HG03520 (cell line): ENCODE data around the gene LAMA1.

Experiments used
- ATAC-seq: cut with Tn5 transposase; IDR thresholded peaks from one replicate; pipeline ENCODE4 v1.9.1; 2021; ENCODE audit warnings: mild to moderate bottlenecking, moderate library complexity; ENCODE audit not compliant: unreplicated experiment

Gene LAMA1

DNA sequence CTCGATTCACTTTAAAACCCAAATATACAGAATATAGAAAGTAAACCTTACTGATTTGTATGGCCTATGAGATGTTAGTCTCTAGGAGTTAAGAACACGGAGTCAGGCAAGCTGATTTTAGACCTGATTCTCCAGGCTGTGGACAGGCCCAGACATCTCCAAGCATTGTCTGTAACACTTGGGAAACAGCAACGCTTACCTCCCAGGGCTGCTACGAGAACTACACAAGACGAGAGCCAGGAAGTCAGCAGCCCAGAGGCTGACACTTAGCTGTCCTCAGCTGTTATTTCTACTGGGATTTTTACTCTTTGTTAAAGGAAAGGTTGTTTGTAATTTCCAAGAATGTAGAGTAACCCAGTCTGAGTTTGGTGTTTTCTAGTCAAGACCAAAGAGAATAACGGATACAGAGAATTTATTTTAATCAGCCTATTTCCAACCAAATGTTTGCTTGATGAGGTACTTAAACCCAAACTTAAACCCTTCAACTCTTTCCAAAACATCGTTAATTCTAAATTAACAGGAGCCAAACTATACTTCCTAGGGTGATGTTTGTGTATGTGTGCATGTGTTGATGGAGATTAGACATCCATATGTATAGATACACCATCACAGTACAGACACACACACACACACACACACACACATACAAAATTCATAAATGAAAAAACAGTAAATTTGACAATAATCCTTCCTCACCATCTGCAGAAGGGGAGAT, 123.4 kb downstream of the LAMA1 start:
- no peak for ATAC-seq

DNA sequence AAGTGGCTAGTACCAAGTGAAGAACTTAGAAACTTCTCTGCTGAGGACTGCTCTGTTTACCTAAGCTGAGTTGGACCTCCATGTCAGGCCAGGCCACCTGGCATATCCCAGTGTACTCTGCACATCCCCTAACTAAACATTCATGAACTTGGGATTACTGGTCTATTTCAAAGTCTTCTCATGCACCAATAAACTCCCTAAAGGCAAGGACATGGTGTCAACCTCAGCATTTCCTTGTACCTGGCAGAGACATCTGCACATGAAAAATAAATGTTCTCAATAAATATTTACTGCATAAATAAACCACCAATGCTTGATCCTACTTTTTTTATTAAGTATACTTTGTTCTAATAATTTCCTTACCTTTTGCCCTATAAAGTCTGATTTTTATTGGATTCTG, 124.8 kb downstream of the LAMA1 start:
- no peak for ATAC-seq

DNA sequence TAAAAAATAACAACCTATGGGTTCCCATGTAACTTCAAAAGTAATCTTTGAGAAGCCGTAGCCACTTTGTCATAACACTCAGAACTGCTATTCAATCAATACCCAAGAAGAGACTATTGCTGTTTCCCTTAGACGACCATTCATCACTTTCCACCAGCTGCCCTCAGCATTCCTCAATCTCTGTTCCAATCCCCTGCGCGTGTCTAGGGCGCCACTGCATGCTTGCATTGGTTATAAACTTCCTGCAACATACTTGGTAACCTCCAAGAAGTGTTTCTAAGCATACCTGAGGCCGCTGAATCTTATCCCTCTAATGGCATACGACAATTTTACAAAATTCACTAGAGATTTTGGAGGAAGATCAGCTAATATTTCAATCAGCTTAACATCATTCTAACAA, 134.2 kb downstream of the LAMA1 start:
- ATAC-seq = no peak

DNA sequence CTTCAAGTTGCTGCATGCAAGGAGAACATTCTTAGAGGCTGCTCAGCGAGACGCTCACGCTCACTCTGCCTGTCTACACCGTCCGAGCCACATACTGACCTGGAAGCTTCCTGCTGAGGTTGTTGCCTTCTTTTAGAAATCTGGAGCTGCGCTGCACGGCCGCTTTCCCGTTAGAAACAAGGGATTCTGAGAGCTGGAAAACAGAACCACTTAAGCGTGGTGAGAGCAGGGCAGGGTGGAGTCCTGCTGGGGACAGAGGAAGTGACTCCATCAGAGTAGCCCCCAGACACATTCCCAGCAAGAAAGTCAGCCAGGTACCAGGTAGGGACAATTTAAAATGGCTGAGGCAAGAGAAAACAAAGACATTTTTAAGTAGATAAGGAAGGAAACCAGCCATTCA, 135.2 kb downstream of the LAMA1 start:
- ATAC-seq = no peak

DNA sequence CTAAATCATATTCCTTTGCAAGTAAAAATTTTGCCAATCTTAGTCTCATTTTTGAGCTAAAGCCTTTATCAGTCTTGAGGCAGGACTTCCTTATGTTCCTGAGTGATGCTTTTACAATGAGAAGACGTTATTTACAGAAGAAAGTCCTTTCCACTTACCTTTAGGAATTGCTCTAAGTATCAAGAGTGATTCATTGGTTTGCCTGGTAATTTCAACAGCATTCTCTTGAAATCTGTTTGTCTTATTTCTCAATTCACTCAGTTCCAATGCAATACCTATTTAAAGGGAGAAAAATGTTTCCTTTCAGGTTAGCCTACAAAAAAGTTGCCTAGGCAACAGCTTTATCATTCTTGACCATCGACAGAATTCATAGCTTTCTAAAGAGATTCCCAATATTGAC, 137.2 kb downstream of the LAMA1 start:
- no peak for ATAC-seq

DNA sequence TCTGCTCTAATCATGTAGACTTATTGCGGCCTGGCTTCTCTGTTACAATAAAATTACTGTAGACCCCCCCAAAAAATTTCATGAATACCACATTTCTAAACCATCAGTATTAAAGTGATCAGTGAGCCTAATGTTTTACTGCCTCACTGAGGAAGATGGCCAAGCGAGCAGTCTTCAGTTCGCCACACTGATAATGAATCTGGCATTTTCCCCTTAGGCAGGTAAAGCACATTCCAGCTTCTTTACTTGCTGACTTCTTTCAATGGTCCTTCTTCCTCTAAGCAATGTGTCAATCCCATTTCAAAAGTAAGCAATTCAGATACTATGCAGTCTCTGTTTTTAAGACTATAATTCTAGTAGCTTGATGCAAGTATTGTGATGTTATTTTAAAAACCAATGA, 137.6 kb downstream of the LAMA1 start:
- no peak for ATAC-seq

DNA sequence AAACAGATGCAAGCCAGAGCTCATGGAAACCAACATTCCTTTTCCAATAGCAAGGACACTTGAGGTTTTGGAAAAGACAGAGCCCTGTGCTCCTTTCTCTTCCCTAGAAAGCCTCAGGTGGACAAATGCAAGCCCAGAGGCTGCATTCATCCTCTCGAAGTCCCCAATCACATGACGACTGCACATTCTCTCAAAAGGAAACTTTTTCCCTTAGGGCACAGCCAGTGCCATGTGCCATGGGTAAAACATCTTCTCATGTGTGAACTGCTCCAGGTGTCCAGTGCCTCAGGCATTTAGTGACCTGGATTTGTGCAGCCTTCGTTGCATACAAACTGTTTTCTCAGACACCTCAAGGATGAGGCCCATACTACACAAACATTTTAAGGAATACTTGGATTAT, 140.7 kb downstream of the LAMA1 start:
- no peak for ATAC-seq

DNA sequence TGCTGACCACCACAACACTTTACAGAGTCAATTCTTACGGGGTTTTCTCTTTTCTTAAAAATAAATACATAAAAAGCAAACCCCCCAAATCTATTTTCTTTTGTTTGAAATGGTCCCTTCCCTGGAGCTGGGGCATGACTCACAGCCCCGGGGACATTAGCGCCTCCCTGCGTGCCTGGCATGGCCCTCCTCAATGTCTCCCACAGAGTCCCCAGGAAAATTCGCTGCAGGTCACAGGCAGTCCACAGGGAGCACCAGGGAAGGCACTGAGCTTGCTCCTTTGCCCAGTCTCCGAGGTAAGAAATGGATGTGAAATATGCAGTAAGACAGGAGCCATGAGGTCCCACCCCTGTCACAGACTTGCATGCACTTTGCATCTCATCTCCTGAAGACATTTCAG, 142.5 kb downstream of the LAMA1 start:
- no peak for ATAC-seq

DNA sequence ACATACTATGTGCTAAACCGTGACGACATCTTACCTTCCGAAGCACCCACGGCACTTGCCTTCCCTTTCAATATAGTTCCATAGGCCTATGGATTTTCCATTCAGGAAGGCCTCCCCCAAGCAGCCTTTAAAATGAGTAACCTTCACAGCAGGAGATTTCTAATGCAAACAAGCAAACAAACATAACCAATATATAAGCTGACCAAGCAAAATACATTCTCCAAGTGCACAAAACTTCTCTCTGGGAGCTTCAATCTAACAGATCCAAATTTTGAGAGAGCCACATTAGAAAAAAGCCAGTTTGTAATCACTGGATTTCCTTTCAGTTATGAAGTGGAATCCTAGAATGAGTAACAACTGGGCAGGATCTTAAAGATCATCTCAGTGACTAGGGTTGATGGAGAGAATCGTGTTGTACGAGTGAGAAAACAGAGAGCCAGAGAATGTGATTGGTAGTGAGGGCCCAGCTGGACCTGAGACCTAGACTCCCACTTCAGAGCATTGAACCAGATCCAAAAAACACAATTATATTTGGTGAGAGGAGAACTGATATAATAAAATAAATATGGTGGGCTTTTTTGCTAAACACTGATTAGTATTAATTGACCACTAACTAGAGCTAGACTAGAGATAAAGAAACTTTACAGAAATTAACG, 145.6 kb downstream of the LAMA1 start:
- ATAC-seq = no peak

DNA sequence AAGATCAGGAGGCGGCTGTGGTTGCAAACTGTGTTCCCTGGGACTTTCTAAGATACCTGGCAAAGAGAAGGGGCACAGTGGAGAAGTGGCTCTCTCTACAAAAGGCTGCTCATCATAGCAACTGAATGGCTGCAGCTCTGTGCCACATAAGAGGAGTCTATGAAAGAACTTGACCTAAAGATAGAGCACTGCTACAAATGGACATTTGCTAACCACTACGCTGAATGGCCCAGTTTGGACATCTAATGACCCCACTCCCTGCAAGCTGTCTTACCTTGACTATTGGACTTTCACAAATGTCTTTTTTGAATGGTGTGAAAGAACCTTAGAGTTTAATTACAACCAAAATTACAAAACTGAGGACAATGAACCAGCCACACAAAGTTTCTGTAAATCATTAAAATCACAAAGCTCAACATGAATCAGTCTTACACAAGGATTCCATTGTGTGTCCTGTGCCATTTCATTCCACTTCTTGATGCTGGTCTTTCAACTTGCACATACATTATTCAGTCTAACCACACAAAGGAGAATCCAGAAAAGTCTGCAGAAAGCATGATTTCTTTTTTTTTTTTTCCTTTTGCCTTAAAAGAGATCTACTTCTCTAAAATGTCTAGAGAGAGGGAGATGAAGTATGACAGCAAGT, 154.0 kb downstream of the LAMA1 start:
- no peak for ATAC-seq

DNA sequence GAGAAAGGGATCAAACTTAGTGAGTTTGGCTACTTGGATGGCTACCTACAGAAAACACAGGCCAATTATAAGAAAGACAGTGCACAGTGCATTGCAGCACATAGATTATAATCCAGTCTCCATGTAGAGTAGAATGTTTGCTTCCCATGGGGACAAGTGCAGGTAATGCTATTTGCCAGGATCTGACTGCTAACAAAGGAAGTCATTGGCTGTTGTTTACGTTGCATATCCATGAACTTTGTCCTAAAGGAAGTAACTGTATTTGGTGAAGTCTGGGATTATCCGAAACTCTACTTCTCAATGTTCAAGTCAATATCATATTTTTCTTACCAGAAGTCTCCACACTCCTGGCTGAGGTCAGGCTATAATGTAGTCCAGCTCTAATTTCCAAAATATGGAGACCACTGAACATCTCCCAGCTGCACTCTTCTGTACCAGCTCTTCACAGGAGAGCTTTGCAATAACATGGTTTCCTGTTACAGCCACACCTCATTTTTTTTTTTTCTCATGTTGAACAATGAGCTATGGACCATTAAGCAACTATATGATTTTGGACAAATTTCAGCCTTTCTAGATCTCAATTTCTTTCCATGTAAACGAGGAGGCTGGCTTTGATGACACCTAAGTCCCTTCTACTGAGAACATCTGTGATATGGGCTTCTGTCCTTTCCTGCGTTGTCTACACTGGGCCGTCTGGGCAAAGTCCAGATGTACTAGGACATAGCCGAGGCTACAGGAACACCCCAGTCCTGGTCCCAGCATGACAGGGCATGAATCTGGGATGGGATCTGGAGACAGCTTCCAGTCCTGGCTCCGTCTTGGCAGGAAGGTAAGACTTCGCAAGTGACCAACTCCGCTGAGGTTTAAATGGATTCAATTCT, 154.8 kb downstream of the LAMA1 start:
- no peak for ATAC-seq

DNA sequence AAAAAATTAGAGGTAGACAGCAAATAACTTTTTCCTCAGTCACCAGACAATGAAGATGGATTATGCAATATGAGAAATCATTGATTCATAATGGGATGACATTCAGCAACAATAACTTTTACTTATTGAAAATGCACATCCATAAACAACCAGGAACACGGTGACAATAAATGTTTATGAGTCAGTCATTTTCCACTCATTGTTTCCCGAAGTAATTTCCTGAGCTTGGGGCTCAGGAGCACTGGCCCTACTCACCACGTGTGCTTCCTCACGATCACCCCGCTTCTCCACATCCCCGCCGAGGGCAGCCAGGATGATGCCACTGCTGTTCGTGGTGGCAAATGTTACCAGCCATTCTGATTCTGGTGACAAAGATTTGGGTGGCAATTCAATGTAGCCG, 156.3 kb downstream of the LAMA1 start:
- no peak for ATAC-seq

DNA sequence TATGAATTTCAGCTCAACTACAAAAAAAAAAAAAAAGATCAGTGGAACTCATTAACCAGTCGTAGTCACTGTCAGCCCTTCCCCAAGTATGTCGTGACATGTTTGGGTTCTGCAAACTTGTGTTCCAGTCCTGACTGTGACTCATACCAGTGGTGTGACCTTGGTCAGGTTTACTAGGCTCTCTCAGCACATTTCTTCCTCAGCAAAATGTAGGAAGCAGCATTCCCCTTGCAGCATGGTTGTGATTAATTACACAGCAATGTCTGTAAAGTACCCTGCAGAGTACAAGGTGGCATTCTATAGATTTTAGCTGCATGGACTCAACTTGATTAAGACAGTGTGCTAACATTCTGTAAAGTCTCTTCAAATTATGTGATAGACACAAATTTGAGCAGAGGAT, 156.9 kb downstream of the LAMA1 start:
- no peak for ATAC-seq

DNA sequence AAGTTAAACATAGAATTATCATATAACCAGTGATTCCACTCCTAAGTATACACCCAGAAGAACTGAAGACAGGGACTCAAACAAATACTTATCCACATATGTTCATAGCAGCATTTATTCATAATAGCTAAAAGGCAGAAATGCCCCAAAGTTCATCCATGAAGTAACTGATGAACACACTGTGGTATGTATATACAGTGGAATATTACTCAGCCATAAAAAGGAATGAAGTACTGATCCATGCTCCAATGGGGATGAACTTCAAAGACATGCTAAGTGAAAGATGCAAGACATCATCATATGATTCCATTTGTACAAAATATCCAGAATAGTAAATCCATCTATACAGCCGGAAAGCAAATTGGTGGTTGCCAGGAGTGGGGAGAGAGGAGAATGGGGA, 157.5 kb downstream of the LAMA1 start:
- ATAC-seq = no peak

DNA sequence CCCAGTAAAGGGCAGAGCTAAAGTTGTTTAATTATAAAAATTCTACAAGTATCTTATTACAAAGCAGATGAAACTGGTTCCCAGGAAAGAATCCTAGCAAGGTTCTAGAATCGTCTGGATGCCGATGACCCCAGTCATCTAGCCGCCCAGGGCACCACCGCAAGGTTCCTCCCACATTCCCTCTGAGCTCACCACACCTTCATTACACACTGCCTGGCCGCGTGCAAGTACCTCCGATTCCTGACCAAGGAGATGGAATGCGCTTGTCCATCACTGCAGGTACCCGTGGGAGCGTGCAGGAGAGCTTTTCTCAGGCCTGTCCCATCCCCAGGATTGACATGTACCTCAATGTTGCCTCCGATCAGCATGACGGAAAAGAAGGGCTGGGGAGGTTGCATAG, 158.5 kb downstream of the LAMA1 start:
- ATAC-seq = no peak

DNA sequence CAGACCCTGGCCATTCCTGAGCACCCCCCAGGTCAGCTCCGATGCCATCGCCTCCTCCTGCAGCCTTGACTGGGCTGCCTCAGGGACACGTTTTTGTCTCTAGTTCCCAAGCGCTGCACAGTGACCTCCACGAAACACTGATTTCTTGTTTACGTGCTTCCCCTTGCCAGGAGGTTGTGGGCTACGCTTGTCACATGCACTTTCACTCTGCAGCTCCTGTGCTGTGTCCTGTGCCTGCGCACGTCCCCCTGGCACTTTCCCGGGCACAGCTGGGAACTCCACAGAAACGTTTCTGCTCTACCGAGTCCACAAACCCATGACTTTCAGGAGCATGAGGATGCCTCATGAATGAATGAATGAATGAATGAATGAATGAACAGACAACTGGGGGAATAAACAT, 160.6 kb downstream of the LAMA1 start:
- no peak for ATAC-seq

DNA sequence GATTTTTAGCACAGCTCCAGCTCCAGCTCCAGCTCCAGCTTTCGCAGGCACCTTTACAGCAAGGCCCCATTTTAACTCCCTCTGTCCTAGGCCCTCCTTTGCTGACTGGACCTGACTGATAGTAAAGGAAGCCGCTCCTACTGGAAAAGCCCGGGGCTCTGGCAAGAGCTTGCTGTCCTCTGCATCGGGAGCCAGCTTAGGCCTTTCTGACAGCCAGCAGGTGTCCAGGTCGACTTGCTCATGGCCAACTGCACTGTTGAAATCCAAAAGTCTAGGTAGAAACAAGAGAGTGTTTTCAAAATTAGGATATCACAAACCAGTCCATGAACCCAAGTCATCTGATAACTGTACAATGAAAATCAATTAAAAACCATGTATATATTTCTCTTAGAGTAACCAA, 161.1 kb downstream of the LAMA1 start:
- no peak for ATAC-seq

DNA sequence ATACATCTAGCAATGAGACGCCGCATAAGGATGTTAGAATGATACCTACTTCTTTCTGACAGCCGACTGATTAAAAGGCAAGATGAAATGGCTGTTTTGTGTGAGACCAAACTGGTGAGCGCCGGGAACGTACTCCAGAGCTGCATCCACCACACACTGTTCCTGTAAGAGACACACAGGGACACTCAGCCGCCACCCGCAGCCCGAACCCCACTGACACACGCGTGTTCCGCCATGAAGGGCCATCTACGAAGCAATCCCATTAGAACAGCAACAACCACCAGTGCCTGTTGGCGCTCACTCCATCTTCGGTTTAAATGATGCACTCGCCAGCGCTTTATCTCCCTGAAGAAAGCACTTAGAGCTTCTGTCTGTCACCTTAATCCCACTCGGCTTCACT, 162.3 kb downstream of the LAMA1 start:
- no peak for ATAC-seq

DNA sequence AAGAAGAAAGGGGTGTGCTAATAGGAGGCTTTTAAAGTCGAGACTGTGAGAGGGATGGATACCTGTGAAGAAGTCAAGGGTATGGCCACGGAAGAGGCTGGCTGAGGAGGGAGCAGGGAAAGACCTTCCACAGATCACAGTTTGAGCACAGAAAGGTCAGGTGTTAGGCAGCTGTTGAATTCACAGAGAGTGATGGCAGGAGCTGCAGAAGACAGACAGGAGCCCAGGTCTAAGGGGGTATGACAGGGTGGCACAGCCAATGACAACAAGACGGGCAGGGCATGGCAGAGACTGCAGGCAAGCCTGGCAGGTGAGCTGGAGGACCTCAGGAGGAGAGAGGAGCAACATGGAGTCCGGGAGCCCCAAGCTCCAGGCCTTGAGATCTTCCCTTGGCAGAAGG, 163.1 kb downstream of the LAMA1 start:
- no peak for ATAC-seq

DNA sequence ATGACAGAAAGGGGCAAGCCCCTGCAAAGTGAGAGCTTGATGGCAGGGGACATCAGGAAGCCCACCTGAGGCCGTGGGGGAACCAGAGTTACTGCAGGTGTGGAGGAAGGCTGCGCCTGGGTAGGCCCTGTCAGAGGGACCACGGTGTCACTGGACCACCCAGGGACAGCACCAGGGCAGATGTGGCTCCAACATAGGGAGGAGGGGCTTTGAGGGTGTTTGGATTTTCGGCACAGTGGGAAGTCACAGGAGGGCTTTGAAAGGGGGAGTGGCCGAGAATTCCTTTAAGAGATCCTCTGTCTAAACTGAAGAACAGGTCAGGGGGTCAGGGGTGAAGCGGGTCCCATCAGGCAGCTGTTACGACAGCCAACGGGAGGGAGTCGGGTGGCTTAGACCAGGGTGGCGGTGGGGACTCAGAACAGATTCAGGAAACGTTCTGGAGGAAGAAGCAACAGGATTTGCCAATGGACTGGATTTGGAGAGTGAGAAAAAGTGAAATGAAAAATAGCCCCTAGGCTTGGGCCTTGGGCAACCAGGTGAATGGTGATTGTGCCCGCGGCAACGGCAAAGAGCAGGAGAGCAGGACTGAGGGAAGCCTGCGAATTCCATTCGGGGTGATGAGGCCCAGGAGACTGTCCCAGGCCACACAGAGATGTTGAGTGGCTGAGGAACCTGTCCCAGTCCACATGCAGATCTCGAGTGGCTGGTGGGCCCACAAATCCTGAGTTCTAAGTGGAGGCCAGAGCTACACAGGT, 166.1 kb downstream of the LAMA1 start:
- ATAC-seq = no peak

DNA sequence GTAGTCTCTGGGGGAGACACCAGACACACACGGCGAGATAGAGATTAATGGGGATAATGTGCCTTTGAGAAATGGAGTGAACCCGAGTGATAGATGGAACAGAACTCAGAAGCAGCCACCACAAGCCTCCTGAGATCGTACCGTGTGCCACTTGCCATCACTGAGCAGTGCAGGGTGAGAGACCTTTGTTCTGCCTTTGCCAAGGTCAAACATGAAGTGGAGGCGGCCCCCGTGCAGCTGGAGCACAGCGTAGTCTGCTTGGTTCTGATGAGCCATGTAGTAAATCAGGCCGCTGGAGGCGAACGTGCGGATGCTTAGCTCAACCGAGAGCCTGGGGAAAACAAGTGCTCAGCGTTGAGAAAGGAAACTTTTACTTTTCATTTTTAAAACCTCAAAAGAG, 167.0 kb downstream of the LAMA1 start:
- no peak for ATAC-seq
